Stimulated activated CD8-positive, alpha-beta memory T cell treated with anti-CD3 and anti-CD28 coated beads, Interleukin-15, amount 100 ng/mL, for 1 hour (primary cell): Measurements from ENCODE around the gene CIITA.

Experiments
- DNase-seq: peaks from one replicate; pipeline ENCODE4 v3.0.0-alpha.2; 2020; ENCODE audit warnings: low read depth

CIITA gene

DNA sequence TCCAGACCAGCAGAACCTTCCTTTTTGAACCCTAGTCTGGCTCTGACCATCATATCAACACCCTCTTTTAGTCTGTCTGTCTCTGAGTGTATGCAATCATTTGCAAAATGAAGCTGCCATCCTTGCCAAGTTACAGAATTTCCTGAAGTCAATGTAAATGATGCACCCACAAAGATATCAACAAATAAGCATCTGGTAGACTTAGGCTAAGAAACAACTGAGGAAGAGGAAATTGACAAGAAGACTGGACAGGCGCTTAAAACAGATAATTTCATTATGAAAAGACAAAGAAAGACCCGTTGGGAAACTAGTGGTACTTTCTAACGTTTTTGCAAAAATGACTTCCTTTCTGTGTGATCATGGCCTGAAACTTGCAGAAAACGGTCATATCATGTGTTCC lies 24.7 kb upstream of the CIITA start:
- no peak for DNase-seq

DNA sequence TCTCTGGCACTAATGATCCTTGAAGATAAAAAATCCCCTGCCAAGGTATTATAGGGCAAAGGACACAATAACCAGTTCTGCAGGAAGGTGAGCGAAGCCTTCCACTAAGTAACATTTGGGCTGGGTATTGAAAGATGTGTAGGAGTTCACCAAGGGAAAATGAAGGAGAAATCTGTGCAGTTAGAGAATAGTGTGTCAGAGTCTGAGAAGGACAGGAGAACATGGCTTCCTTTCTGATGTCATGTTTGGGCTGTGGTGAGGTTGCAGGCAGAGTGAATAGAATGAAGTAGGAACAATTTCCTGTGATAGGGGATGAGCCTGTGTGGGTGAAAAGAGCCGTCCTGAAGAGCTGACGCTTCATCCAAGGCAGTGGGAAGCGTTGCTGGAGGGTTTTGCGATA lies 24.1 kb upstream of the CIITA start:
- DNase-seq = no peak

DNA sequence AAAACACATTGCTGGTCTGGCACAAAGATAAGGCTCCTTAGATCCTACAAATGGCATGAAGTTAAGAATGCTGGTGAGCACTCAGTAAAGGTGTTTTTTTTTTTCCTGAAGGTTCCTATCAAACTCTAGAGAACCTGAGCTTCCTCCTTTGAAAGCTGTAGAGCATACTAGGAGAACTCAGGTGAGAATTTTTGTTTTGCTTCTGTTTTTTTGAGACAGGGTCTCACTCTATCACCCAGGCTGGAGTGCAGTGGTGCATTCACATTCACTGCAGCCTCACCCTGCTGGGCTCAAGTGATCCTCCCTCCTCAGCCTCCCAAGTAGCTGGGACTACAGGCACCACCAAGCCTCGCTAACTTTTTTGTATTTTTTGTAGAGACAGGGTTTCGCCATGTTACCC lies 21.0 kb upstream of the CIITA start:
- no peak for DNase-seq

- DNase-seq = no peak
Measured at GRCh38 chr16:10858203-10858602, 18.8 kb upstream of the CIITA start.

GRCh38 chr16:10859020-10859419 lies 18.0 kb upstream of the CIITA start:
- no peak for DNase-seq

GRCh38 chr16:10859658-10860057 lies 17.3 kb upstream of the CIITA start:
- DNase-seq = no peak

GRCh38 chr16:10862438-10862837 lies 14.6 kb upstream of the CIITA start:
- DNase-seq = no peak

GRCh38 chr16:10865991-10866966 lies 10.7 kb upstream of the CIITA start:
- DNase-seq = no peak

DNA sequence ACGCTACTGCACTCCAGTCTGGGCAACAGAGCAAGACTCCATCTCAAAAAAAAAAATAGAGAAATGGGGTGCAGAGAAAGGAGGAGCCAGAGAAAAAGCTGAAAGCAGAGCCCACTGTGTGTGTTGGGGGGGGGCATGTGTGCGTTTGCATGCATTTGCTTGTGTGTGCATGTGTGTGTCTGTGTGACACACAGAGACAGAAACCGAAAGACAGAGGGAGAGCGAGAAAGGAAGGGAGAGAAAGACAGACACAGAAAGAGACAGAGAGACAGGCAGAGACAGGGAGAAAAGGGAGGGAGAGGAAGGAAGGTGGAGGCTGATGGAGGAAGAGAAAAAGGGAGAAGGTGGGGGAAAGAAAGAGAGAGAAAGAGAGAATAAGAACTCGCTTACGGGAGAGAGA lies 9.8 kb upstream of the CIITA start:
- DNase-seq = no peak

DNA sequence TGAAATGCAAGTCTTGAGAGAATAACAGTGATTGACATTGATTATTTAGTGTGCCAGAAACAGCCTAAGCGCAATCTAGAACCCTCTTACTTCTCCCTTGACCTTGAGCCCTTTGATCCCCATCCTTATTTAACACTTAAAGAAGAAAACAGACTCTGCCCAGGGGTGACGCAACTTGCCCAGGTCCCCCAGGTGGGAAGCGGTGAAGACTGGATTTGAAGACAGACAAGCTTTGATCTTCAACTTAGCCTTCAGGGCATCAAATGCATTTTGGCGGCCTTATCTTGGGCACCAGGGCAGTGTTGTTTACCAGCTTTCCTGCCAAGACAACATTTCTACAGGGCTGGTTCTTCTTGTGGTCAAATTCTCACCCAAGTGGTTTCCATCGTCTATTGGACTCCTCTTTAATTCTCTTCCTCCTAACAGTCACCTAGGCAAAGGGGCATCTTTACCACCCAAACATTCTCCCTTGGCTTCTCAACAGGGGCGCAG lies 8.9 kb upstream of the CIITA start:
- no peak for DNase-seq

DNA sequence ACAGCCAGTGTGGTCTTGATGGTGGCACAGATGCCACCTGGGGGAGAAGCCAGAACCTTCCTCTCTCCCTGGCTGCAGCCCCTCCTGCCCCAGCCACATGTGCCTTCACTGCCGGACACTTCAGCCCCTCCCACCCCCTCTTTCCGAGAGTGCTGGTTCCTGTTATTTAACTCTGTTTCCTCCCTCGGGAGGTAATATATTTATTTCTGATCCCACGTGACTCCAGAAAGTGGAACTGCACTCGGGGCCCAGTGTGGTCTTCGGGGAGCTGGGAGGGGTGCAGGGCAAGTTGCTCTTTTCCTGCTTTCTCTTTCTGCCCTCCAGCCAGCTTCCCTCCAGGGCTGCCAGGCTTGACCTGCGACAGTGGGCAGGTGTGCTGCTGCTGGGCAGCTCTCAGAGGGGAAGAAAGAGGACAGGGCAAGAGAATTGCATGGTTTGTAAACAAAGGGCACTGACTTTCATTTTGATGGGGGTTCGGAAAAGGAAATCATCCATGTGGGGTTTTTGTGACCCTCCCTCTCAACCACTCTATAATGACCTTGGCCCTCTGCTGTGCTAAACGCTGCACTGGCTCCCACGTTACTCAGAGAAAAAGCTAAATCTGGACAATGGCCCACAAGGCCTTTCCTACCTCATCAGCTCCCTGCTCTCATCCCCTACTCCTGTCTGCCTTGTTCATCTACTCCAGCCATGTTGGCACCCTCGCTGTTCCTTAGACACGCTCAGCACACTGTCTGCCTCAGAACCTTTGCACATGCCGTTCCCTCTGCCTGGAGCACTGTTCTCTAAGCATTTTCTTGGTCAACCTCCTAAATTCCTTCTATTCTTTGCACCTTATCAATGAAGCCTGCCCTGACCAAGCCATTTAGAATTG lies 8.2 kb upstream of the CIITA start:
- DNase-seq = no peak

DNA sequence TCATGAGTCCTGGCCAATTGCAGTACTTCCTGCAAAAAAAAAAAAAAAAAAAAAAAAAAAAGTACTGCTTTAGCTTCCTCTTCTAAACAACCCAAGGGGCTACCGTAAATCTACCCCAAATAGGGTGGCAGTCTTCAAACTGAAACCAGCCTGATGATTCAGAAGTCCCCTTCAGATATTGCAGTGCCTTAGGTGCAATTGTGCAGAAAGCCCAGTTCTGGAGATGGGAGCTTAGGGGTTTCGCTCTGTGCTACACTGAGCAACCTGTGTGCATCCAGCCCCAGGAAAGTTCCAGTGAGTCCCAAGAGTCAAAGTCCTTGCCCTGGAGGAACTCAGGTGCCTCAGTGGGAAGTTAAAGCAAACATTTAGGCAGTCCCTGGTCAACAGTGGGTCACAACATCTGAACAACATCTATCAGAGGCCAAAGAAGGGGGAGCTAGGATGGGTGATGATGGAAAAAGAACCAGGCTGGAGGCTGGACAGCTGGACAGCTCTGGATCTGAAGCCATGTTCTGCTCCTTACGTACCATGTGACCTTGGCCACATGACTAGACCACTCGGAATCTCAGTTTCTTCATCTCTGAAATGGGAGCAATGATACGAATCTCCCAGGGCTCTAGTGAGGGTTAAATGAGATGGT lies 6.7 kb upstream of the CIITA start:
- no peak for DNase-seq

GRCh38 chr16:10870808-10871156 lies 6.2 kb upstream of the CIITA start:
- no peak for DNase-seq

DNA sequence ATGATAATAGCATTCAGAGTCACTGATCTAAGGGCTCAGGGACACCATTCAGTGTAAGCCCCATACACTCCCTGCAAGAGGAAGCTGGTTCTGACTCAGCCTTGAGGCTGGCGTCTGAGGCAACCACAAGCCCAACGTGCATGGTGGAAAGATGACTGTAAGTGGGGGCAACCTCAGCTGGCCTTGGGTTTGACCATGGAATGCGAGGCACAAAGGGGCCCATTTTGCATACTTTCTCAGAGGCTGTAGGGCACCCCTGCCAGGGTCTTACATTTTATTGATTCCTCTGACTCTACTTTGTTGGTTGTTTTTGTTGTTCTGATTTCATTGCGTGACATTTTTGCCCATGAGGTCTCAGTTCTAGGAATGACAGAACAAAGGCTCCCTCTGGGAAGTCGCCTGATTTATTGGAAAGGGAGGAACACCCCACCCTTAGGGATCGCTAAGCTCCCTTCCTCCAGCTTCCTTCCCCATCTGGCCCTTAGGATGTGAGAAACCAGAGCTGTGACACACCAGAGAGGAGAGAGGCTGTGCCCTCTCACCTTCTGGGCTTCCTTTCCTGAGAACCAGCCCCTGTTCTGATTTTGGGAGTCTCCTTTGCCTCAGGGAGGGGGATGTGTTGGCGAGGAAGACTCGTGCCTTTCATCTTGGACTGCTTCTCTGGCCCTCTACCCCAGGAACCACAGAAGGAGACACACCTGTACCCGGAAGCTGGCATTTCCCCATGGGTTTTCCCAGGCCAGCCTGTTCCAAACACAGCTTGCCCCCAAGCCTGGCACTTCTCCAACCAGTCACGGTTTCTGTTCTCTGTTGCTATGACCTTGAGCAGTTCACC lies 5.6 kb upstream of the CIITA start:
- DNase-seq = no peak

- DNase-seq = no peak
Measured at GRCh38 chr16:10876315-10876714, 687 bp upstream of the CIITA start.

- no peak for DNase-seq
Measured at GRCh38 chr16:10877472-10877946, 507 bp downstream of the CIITA start.

- DNase-seq = no peak
Measured at GRCh38 chr16:10878328-10878643, 1.3 kb downstream of the CIITA start.

GRCh38 chr16:10878644-10879501 lies 1.9 kb downstream of the CIITA start:
- DNase-seq = no peak

DNA sequence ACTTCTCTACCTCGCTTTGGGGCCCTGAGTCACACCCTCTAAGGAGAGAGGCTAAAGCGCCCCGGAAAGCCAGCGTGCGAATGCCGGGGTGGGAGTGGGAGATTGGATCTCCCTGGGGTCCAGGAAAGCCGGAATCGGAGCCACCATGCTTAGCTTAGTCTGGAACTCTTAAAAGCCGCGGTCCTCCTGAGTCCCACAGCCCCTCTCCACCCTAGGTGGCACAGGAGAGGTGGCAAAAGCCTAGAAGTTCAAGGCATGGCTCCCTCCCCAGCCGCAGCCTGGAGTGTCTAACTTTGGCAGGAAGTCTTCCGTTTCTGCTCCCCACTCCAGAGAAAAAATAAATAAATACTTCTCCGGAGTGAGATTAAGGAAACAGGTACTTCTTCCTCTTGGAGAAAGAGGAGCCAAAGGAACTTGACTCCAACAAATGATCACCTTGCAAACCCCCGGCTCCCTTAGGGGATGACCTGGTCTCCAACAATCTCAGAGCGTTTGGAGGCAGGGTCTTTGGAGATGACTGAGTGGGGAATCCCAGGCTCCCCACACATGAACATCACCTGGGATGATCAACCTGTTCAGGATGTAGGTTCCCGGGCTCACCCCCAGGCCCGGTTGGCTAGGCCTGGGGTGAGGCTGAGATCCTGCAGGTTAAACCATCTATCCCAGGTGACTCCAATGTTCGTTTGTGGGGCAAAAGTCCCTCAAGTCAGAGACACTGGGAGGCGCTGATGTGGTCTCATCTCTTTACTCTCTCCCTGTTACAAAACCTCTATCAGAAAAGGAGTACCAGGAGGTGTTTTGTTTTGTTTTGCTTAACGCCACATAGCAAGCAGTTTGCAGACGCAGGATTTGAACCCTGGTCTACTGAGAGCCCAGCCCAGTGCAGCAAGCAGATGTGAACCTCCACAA lies 2.9 kb downstream of the CIITA start:
- no peak for DNase-seq
